ENCODE data around the gene ELAVL4.

Gene ELAVL4

DNA sequence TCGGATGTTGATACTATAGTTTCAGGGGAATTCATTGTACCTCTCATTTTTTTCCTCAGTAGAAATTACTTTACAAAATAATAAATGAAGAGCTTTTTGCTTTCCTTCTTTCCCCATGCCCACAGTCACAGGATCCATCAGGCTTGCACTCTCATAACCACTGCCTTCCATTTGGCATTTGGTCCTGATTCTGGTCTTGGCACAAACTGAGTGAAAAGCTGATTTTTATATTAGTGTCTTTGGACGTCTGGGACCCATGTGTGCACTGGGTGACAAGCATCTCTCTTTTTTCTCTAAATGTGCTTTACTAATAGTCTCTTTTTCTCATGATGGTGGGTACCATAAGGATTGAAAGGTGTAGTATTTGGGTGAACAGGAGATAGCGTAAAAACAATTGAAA, 2.8 kb downstream of the ELAVL4 start:
- Histone ChIP-seq H3K4me3 (ENCODE audit: low read depth in 1 of 5, low read length in 5 of 5) (no peak overlapping the region), H3K27me3 (ENCODE audit: control insufficient read depth in 5 of 5, insufficient read depth in 4 of 5, low read length in 5 of 5) (peaks cover 0 to 23% (median 15%) of the 10 kb centered on the region in 5 donors), H3K4me1 (ENCODE audit: control insufficient read depth in 5 of 5, insufficient read depth in 5 of 5, low read length in 5 of 5) (peaks cover 0 to 12% (median 7%) of the 10 kb centered on the region in 5 donors), H3K9me3 (ENCODE audit: control insufficient read depth in 5 of 5, low read length in 5 of 5) (no peaks in the 10 kb centered on the region), H3K9ac (ENCODE audit: low read length in 5 of 5) (no peak overlapping the region), H3K36me3 (ENCODE audit: control insufficient read depth in 5 of 5, insufficient read depth in 5 of 5, low read length in 5 of 5) (no peaks in the 10 kb centered on the region), H3K27ac (ENCODE audit: low read depth, low read length) (no peak overlapping the region)

DNA sequence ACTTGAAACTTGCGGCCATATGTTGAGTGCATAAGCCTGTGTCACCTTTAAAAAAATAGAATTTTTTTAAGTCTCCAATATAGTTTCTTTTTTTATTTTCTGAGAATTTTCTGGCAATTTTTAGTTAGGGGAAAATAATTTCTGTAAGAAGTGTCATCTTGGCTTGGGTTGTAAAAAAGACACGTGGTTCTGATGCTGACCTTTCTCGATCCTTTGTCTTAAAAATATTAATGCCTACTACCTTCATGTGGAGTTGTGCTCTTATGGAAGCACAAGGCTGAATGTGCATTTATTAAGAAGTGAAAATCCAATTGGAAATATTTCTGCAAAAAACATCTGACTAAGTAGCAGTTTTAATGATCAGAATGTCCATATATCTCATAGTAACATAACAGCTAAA, 3.5 kb downstream of the ELAVL4 start:
- Histone ChIP-seq H3K9me3 (ENCODE audit: control insufficient read depth in 5 of 5, low read length in 5 of 5) (no peaks in the 10 kb centered on the region), H3K4me1 (ENCODE audit: control insufficient read depth in 5 of 5, insufficient read depth in 5 of 5, low read length in 5 of 5) (peaks cover 0 to 12% (median 7%) of the 10 kb centered on the region in 5 donors), H3K9ac (ENCODE audit: low read length in 5 of 5) (no peak overlapping the region), H3K4me3 (ENCODE audit: low read depth in 1 of 5, low read length in 5 of 5) (no peak overlapping the region), H3K27me3 (ENCODE audit: control insufficient read depth in 5 of 5, insufficient read depth in 4 of 5, low read length in 5 of 5) (peaks cover 0 to 23% (median 15%) of the 10 kb centered on the region in 5 donors), H3K36me3 (ENCODE audit: control insufficient read depth in 5 of 5, insufficient read depth in 5 of 5, low read length in 5 of 5) (no peaks in the 10 kb centered on the region), H3K27ac (ENCODE audit: low read depth, low read length) (no peak overlapping the region)

DNA sequence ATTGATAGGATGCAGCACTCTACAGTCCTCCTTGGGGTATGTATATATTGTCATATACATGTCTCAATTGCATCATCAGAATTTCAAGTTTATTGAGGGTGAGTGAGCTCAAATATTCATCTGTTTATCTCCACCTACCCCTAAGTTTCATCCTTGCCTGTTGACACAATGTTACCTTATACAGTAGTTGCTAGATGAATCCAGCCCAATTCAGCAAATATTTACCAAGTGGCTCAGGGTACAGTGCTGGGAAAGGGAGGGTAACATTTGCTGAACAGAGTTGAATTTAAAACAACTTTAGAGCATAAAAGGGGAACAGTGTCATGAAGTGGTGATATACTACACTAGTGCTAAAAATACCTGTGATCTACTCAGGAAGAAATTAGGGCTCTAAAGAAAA, 14.4 kb downstream of the ELAVL4 start:
- no peaks in the 10 kb centered on the region for H3K9me3 ChIP-seq (ENCODE audit: control insufficient read depth in 5 of 5, low read length in 5 of 5)
- no peak overlapping the region for H3K9ac ChIP-seq (ENCODE audit: low read length in 5 of 5)
- H3K27ac ChIP-seq (ENCODE audit: low read depth, low read length) = no peak overlapping the region
- no peaks in the 10 kb centered on the region for H3K36me3 ChIP-seq (ENCODE audit: control insufficient read depth in 5 of 5, insufficient read depth in 5 of 5, low read length in 5 of 5)
- H3K4me3 ChIP-seq (ENCODE audit: low read depth in 1 of 5, low read length in 5 of 5) = no peak overlapping the region
- peaks cover 0 to 4% (median 0%) of the 10 kb centered on the region in 5 donors for H3K27me3 ChIP-seq (ENCODE audit: control insufficient read depth in 5 of 5, insufficient read depth in 4 of 5, low read length in 5 of 5)
- no peaks in the 10 kb centered on the region for H3K4me1 ChIP-seq (ENCODE audit: control insufficient read depth in 5 of 5, insufficient read depth in 5 of 5, low read length in 5 of 5)

DNA sequence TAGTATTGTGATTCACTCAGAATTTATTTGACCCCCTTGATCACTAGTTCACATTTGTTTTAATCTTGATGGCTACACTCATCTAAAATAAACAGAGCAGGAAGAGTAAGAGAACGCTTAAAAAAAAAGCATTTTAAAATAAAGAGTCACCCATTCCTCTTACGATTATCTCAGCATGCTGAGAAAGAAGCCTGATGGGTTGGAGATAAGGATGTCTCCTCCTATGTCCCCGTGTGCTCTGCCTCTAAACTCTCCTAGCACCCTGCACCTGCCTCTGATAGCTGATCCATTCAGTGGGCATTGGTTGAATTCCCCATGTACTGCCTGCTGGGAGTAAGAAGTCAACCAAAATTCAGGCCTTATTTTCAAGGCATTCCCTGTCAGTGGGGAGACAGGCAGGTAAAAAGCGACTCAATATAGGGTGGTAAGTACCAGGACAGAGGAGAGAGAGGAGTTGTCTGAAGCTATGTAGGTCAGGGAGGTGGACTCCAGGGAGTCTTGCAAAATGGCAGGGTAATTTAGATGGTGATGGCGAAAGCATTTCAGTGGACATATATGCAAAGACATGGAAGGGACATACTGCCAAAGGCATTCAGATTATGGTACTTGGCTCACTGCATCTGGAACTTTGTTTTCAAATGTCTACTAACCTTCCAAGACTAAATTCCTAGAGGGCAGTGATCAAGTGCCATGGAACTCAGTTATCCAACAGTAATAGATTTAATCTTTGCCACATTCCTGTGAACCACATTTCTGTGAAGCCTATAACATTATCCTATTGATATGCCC, 18.4 kb downstream of the ELAVL4 start:
- H3K27ac ChIP-seq (ENCODE audit: low read depth, low read length) = no peak overlapping the region
- no peak overlapping the region for H3K4me3 ChIP-seq (ENCODE audit: low read depth in 1 of 5, low read length in 5 of 5)
- no peaks in the 10 kb centered on the region for H3K4me1 ChIP-seq (ENCODE audit: control insufficient read depth in 5 of 5, insufficient read depth in 5 of 5, low read length in 5 of 5)
- peaks cover 0 to 6% (median 2%) of the 10 kb centered on the region in 5 donors for H3K27me3 ChIP-seq (ENCODE audit: control insufficient read depth in 5 of 5, insufficient read depth in 4 of 5, low read length in 5 of 5)
- no peak overlapping the region for H3K9ac ChIP-seq (ENCODE audit: low read length in 5 of 5)
- H3K9me3 ChIP-seq (ENCODE audit: control insufficient read depth in 5 of 5, low read length in 5 of 5) = no peaks in the 10 kb centered on the region
- no peaks in the 10 kb centered on the region for H3K36me3 ChIP-seq (ENCODE audit: control insufficient read depth in 5 of 5, insufficient read depth in 5 of 5, low read length in 5 of 5)

DNA sequence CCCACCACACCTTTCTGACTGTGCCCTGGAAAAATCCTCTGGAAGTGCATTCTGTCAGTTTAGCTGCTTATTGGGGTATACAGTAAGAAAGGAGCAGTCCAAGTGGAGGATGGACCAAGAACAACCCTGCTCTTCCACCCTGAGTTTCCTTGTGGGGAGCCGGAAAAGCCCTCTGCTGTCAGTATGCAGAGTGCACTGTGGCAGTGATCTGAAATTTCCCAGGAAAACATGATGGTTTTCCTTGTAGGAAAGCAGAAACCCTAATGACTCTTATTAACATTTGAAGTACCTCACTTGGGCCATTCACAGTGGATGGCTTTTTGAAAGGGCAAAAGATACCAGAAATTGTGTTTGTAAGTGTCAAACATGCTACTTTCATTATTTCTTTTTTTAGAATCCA, 20.5 kb downstream of the ELAVL4 start:
- no peak overlapping the region for H3K27ac ChIP-seq (ENCODE audit: low read depth, low read length)
- H3K9me3 ChIP-seq (ENCODE audit: control insufficient read depth in 5 of 5, low read length in 5 of 5) = no peaks in the 10 kb centered on the region
- no peak overlapping the region for H3K9ac ChIP-seq (ENCODE audit: low read length in 5 of 5)
- no peaks in the 10 kb centered on the region for H3K4me1 ChIP-seq (ENCODE audit: control insufficient read depth in 5 of 5, insufficient read depth in 5 of 5, low read length in 5 of 5)
- H3K27me3 ChIP-seq (ENCODE audit: control insufficient read depth in 5 of 5, insufficient read depth in 4 of 5, low read length in 5 of 5) = peaks cover 0 to 7% (median 0%) of the 10 kb centered on the region in 5 donors
- no peak overlapping the region for H3K4me3 ChIP-seq (ENCODE audit: low read depth in 1 of 5, low read length in 5 of 5)
- no peaks in the 10 kb centered on the region for H3K36me3 ChIP-seq (ENCODE audit: control insufficient read depth in 5 of 5, insufficient read depth in 5 of 5, low read length in 5 of 5)

DNA sequence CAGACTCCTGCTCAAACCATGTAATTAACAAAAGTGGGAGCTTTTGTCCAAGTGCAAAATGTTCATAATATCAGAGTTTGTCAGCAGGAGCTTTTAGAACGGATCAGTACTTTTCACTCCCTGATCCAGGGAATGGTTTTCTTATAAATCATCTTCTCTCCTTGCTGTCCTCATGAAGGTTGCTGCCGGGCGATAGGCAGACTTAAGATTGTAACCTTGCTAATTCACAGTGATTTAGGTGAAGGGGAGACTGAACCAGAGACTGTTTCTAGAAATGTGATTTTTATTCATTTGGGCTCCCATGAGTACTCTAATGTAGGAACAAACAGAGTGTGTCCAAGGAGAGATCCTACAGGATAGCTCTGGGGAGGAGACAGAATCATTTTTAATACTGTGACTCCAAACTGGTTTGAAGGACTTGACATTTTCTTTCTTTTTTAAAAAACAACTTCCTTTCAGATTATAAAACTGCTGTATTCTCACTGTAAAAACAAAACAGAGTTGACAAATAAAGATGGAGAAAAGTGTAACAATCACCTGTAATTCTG, 23.7 kb downstream of the ELAVL4 start:
- Histone ChIP-seq H3K4me3 (ENCODE audit: low read depth in 1 of 5, low read length in 5 of 5) (no peak overlapping the region), H3K27ac (ENCODE audit: low read depth, low read length) (no peak overlapping the region), H3K36me3 (ENCODE audit: control insufficient read depth in 5 of 5, insufficient read depth in 5 of 5, low read length in 5 of 5) (no peaks in the 10 kb centered on the region), H3K4me1 (ENCODE audit: control insufficient read depth in 5 of 5, insufficient read depth in 5 of 5, low read length in 5 of 5) (no peaks in the 10 kb centered on the region), H3K27me3 (ENCODE audit: control insufficient read depth in 5 of 5, insufficient read depth in 4 of 5, low read length in 5 of 5) (peaks cover 0 to 7% (median 0%) of the 10 kb centered on the region in 5 donors), H3K9me3 (ENCODE audit: control insufficient read depth in 5 of 5, low read length in 5 of 5) (no peaks in the 10 kb centered on the region), H3K9ac (ENCODE audit: low read length in 5 of 5) (no peak overlapping the region)

DNA sequence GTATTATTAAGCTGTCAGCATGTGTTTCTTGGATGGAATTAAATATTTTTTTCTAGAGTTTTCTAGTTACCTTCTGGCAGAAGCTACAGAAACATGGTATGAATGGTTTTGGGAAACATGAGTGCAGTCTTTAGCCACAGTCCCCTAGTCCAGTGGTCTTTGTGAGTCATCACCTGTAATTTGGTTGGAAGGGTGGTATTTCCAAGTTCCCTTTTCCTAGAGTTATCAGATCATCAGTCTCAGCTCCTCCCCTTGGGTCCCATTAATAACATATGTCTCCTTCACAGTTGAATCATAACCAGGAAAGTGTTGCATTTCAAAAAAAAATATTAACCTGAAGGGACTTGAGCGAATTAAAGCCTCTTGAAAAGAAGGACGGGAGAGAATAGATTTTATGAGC, 27.0 kb downstream of the ELAVL4 start:
- H3K27me3 ChIP-seq (ENCODE audit: control insufficient read depth in 5 of 5, insufficient read depth in 4 of 5, low read length in 5 of 5) = peaks cover 0 to 5% (median 0%) of the 10 kb centered on the region in 5 donors
- no peaks in the 10 kb centered on the region for H3K9me3 ChIP-seq (ENCODE audit: control insufficient read depth in 5 of 5, low read length in 5 of 5)
- no peak overlapping the region for H3K4me3 ChIP-seq (ENCODE audit: low read depth in 1 of 5, low read length in 5 of 5)
- H3K9ac ChIP-seq (ENCODE audit: low read length in 5 of 5) = no peak overlapping the region
- no peaks in the 10 kb centered on the region for H3K36me3 ChIP-seq (ENCODE audit: control insufficient read depth in 5 of 5, insufficient read depth in 5 of 5, low read length in 5 of 5)
- H3K27ac ChIP-seq (ENCODE audit: low read depth, low read length) = no peak overlapping the region
- H3K4me1 ChIP-seq (ENCODE audit: control insufficient read depth in 5 of 5, insufficient read depth in 5 of 5, low read length in 5 of 5) = no peaks in the 10 kb centered on the region

DNA sequence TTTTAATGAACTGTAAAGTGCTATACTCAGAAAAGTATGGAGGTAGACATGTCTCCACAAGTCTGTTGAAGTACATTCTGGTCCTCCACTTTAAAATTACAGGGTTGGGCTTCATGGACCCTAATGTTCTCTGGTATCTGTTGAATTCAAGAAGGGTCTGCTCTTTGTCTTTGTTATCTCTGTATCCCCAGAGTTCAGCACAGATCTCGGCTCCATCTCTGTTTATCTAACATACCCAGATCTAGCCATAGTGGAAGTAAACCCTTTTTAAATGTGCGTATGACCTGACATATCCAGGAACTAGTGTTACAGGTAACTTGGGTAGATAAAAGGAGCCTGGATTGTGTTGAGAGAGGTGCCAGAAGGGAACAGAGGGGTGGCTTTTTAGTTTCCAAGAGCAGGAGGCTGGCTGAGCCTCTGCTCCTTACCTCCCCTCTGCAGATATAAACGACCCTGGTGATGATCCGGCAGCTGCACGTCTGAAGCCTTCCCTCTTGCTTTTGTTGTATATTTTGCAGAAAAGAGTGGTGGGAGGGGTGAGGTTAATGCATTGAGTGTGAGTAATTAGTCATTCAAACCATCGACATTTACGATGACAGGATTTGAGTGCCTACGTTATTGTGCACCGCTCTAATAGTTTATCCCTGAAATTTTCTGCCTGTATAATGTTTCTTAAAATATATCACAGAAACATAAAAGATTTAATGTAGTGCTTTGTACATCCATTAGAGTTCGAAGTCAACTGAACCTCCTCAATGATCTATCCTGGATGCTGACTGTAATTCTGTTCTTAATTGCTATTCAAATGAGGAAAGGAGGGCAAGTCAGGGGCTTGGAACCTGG, 30.8 kb downstream of the ELAVL4 start:
- no peaks in the 10 kb centered on the region for H3K36me3 ChIP-seq (ENCODE audit: control insufficient read depth in 5 of 5, insufficient read depth in 5 of 5, low read length in 5 of 5)
- no peaks in the 10 kb centered on the region for H3K27me3 ChIP-seq (ENCODE audit: control insufficient read depth in 5 of 5, insufficient read depth in 4 of 5, low read length in 5 of 5)
- H3K9me3 ChIP-seq (ENCODE audit: control insufficient read depth in 5 of 5, low read length in 5 of 5) = no peaks in the 10 kb centered on the region
- H3K4me1 ChIP-seq (ENCODE audit: control insufficient read depth in 5 of 5, insufficient read depth in 5 of 5, low read length in 5 of 5) = no peaks in the 10 kb centered on the region
- H3K4me3 ChIP-seq (ENCODE audit: low read depth in 1 of 5, low read length in 5 of 5) = no peak overlapping the region
- no peak overlapping the region for H3K9ac ChIP-seq (ENCODE audit: low read length in 5 of 5)
- no peak overlapping the region for H3K27ac ChIP-seq (ENCODE audit: low read depth, low read length)

DNA sequence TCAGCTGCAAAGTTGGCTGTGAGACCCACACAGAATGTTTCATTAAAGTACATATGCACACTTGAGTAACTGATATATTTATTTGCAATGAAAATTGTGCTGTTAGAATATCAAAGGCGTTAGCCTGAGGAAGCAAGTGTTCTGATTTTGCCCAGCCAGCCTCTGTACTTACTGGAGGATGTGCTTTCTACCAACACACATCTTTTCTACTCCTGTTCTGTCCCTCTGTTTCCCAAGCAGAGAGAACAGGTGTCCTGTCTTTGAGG, 31.4 kb downstream of the ELAVL4 start:
- H3K27me3 ChIP-seq (ENCODE audit: control insufficient read depth in 5 of 5, insufficient read depth in 4 of 5, low read length in 5 of 5) = no peaks in the 10 kb centered on the region
- no peaks in the 10 kb centered on the region for H3K36me3 ChIP-seq (ENCODE audit: control insufficient read depth in 5 of 5, insufficient read depth in 5 of 5, low read length in 5 of 5)
- no peak overlapping the region for H3K27ac ChIP-seq (ENCODE audit: low read depth, low read length)
- H3K4me3 ChIP-seq (ENCODE audit: low read depth in 1 of 5, low read length in 5 of 5) = no peak overlapping the region
- H3K9me3 ChIP-seq (ENCODE audit: control insufficient read depth in 5 of 5, low read length in 5 of 5) = no peaks in the 10 kb centered on the region
- no peaks in the 10 kb centered on the region for H3K4me1 ChIP-seq (ENCODE audit: control insufficient read depth in 5 of 5, insufficient read depth in 5 of 5, low read length in 5 of 5)
- no peak overlapping the region for H3K9ac ChIP-seq (ENCODE audit: low read length in 5 of 5)

DNA sequence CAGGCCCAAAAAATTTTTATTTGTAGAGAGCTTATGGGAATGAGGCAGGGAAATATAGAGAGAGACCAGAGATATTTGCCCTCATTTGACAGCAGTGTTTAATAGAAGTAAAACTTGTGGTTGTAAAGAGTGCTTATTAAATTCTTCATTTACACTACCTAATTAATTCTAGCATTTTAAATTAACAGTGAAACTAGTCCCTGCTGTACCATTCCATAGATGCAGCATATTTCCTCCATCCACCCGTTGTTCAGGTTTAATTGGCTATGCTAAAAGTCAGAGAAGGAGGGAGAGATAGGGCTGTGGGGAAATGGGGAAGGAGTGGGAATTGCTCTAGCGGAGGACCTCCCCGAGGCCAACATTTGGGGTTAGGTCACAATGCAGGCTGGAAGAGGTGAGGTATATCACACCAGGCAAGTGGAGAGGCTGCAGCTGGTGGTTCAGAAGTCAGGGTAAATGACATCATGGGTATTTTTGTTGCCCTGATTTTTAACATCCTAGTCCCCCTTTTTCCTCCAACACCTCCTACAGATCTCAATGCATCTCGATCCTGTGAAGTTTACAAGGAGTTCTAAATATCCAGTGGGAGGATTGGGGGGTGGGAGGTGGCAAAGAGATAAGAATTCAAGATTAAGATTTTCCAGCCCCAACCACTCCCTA, 38.6 kb downstream of the ELAVL4 start:
- no peaks in the 10 kb centered on the region for H3K27me3 ChIP-seq (ENCODE audit: control insufficient read depth in 5 of 5, insufficient read depth in 4 of 5, low read length in 5 of 5)
- H3K36me3 ChIP-seq (ENCODE audit: control insufficient read depth in 5 of 5, insufficient read depth in 5 of 5, low read length in 5 of 5) = no peaks in the 10 kb centered on the region
- H3K27ac ChIP-seq (ENCODE audit: low read depth, low read length) = no peak overlapping the region
- H3K9me3 ChIP-seq (ENCODE audit: control insufficient read depth in 5 of 5, low read length in 5 of 5) = no peaks in the 10 kb centered on the region
- no peak overlapping the region for H3K4me3 ChIP-seq (ENCODE audit: low read depth in 1 of 5, low read length in 5 of 5)
- H3K9ac ChIP-seq (ENCODE audit: low read length in 5 of 5) = no peak overlapping the region
- H3K4me1 ChIP-seq (ENCODE audit: control insufficient read depth in 5 of 5, insufficient read depth in 5 of 5, low read length in 5 of 5) = no peaks in the 10 kb centered on the region
